Stimulated activated CD4-positive, alpha-beta T cell treated with anti-CD3 and anti-CD28 coated beads, TNF-alpha, amount 100 ng/mL, for 48 hours (primary cell): ENCODE results near the gene GRAMD1A.
A peak's percentile ranks its signal among the peaks of the same experiment; 100 is the strongest.
"Not testable (repeated sequence)": the region's sequence is repeated elsewhere in the genome, so short reads cannot be mapped to it uniquely, and the experiment has no call there.

Experiments
- DNase-seq, 3 donors: peaks; one replicate each; pipeline ENCODE4 v3.0.0-alpha.2; 2020; ENCODE audit warnings: low read depth in 3 of 3

The GRAMD1A gene

GRCh38 chr19:34999498-35000337 is at the start of gene GRAMD1A:
Gene GRAMD1A, plus strand, starts transcription at chr19:35000323. Its CDS starts 156 bp downstream, at chr19:35000479.
- DNase-seq, result peak; percentile 47 to 76 (median 63)

GRCh38 chr19:34953092-34953491 is 47.0 kb upstream of the GRAMD1A start:
- no peak for DNase-seq

DNA sequence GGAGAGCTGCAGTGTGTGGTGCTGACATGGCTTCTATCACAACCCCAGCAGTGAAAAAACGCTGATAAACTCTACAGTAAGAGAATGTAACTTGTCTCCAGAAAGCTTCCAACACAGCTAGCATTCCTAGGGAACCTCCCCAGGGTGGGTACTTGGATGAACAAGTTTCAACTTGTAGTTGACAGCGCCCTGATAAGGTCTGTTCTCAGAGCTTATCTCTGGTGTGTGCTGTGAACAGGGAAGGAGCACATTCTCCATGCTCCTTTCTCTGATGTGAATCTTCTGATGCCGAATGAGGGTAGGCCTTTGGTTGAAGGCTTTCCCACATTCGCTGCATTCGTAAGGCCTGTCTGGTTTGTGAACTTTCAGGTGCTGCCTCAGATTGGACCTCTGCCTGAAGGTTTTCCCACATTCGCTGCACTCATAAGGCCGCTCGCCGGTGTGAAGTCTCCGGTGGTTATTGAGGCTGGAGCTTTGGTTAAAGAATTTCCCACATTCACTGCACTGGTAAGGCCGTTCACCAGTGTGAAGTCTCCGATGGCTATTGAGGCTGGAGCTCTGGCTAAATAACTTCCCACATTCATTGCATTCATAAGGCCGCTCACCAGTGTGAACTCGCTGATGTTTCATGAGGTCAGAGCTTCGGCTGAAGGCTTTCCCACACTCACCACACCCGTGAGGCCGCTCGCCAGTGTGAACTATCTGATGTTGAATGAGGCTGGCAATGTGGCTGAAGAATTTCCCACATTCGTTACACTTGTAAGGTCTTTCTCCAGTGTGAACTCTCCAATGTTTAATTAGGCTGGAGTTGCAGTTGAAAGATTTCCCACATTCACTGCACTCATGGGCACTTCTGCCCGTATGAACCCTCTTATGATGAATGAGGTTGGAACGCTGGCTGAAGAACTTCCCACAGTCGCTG is 42.0 kb upstream of the GRAMD1A start:
- no peak for DNase-seq

DNA sequence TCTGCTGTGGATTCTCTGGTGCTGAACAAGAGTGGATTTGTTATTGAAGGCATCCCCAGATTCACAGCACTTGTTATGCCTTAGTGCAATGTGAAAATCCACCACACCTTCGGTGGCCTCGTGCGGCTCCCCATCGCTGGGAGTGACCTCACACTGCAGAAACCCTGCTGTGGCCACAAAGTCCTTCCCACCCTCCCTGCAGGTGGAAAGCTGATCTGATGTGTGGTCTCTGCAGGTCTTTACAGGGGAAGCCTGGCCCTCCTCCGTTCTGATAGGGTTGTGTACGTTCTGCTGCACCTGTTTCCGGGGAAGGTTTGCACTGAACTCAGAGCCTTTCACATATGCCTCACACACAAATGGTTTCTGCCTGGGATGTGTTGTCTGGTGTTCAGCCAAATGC is 41.1 kb upstream of the GRAMD1A start:
- no peak for DNase-seq

GRCh38 chr19:34960103-34960805 is 39.9 kb upstream of the GRAMD1A start:
- no peak for DNase-seq

DNA sequence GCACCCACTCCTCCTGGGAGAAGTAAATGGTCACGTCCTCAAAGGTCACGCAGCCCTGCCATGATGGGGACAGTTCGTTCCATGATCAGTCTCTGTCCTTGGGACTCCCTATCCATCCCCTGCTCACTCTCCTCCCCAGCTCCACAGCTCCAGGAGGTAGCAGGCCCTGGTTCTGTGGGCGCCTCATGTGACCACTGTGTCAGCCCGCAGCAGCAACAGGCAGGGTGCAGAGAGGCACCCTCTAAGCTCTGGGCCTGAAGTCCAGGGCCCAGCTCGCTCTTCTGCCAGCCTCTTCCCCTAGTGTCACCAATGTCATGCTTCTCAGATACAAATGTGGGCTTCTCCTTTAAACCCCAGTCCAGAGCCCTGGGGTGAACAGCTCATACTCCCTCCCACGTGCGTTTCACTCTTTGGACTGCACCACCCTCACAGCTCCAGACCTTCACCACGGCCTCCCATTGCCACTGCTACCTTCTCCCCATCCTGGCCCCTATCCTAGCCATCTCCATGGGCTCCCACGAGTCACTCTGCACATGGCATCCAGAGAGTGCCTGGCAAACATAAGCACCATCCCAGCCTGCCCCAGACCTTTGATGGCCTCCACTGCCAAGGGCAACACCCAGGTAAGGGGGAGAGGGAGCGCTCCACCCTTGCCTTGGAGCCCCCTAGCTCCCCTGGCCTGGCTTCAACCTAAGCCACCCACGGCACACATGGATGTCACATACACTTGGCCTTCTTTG is 39.0 kb upstream of the GRAMD1A start:
- no peak for DNase-seq

GRCh38 chr19:34961775-34962686 is 38.1 kb upstream of the GRAMD1A start:
- no peak for DNase-seq

DNA sequence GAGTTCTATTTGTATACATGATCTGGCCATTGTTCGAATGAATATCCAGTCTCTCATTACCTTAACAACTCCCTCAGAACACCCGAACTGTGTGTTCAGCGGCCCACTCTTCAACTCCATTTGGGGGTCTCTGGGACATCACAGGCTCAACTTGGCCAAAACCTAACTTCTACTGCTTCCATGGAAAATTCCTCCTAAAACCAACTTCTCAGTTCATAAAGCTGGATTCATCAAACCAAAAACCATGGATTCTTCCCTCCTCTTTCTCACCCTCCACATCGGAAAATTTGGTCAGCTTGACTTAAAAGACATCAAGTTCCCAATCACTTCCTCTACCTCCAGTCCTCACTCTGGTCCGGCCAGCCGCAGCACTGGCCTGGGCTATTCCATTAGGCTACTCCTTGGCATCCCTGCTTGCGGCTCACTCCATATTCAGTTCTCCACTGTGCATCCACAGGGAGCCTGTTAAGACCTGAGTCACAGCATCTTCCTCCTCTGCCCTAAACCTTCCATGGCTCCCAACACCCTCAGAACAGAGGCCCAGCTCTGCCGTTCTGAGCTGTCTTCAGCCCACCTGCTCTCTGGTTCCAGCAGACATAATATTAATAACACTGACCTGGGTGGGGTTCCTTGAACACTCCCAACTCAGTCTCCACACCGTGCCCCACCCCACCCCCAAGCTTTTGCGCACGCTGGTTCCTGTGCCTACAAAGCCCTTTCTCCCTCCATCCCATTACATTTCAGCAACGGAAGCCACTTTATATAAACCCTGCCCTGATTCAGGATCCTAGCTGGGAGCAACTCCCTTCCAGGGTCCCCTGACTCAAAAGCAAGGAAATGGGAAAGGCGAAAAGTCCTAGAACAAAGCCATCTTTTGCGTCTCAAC is 37.2 kb upstream of the GRAMD1A start:
- no peak for DNase-seq

DNA sequence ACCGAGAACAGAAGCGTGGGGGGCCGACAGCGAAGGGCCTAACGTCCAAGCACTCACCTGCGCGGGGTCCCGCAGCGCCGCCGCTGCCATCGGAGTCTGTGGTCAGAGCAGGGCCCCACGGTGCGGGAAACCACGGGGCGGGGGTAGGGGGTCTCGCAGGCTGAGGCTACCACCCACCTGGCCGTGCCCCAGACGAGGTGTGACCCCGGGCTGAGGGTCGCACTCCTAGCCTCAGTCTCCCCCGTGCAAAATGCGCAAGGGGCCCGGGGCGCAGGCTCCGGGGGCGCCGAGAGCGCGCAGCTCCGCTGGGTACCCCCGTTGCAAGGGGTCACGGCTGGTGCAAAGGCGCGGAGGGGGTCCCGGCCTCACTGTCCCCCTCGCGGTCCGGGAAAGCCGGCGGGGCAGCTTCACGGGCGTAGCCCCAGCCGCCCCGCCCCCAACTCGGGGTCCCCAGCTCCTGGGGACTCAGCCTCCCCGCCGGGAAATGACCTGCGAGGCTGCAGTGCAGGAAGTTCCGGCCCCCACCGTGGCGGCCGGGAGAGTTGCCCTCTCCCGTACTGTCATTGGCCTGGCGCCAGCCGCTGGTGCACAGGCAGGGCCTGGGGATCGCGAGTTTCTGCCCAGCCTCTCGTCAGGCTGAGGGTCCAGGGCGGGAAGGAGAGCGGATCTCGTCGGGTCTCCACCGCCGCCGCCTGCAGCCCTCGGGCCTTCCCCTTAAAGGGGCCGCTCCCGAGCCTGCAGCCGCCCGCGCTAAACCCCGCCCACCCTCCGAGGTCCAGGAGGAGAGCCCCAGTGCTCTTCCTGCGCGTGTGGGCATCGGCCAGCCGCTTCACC is 36.3 kb upstream of the GRAMD1A start, which contains the start of gene ZNF792:
Gene ZNF792, minus strand, starts transcription at position 657 of the 834 bp plus-strand sequence. Its CDS starts 567 bp downstream, at position 90.
- DNase-seq, result peak; percentile 10 to 38 (median 29)

DNA sequence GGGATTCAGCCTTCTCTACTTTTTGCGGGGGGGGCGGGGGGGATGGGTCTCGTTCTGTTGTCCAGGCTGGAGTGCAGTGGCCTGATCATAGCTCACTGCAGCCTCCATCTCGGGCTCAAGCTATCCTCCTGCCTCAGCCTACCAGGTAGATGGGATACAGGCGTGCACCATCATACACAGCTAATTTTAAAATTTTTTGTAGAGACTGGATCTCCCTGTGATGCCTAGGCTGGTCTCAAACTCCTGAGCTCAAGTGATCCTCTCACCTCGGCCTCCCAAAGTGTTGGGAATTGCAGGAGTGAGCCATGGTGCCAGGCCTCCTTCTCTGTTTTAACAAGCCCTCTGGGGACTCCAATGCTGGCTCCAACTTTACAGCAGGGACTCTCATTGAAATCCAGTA is 35.5 kb upstream of the GRAMD1A start:
- no peak for DNase-seq

- not testable (repeated sequence) for DNase-seq
Observed at GRCh38 chr19:34965505-34965904, 34.6 kb upstream of the GRAMD1A start.

DNA sequence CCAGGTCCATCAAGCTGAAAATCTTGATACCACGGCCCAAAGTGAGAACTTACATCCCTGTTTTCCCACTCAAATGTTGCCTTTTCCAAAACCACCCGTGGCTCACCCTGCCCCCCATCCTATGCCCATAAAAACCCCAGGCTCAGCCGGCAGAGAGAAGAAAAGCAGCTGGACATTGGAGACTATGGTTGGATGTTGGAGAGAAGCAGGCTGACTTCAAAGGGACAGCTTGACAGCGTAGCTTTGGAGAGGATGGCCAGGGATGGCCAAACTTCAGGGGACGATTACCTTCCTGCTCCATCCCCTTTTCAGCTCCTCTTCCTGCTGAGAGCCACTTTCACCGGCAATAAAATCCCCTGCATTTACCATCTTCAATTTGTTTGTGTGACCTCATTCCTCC is 32.6 kb upstream of the GRAMD1A start:
- no peak for DNase-seq

GRCh38 chr19:34969721-34970120 is 30.4 kb upstream of the GRAMD1A start:
- DNase-seq, result no peak

DNA sequence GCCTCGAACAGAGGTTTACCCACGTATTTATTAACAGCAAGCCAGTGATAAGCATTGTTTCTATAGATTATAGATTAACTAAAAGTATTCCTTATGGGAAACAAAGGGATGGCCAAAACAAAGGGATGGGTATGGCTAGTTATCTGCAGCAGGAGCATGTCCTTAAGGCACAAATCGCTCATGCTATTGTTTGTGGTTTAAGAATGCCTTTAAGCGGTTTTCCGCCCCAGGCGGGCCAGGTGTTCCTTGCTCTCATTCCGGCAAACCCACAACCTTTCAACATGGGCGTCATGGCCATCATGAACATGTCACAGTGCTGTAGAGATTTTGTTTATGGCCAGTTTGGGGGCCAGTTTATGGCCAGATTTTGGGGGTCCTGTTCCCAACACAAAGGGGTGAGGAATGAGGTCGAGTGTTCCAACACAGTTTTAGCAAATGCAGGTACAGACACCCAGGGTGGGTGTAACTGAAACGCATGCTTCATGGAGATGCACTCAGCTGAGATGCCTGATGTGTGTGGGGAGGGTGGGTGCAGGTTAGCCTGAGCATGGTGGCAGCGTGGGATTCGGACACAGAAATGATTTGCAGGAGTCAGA is 29.8 kb upstream of the GRAMD1A start:
- not testable (repeated sequence) for DNase-seq

DNA sequence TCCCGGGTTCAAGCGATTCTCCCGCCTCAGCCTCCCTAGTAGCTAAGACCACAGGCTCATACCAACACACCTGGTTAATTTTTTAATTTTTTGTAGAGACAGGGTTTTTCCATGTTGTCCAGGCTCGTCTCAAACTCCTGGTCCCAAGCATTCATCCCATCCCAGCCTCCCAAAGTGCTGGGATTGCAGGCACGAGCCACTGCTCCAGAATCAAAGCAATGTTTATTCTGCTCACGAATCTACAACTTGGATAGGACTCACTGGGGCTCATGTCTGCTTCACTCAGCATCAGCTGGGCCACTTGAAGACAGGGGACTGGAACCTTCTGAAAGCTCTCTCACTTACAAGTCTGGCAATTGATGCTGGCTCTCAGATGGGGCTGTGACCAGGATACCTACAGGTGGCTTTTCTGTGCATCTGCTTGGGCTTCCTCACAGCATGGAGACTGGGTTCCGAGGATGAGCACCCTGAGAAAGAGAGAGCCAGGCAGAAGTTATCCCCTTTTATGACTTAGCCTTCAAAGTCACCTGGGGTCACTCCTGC is 27.9 kb upstream of the GRAMD1A start:
- no peak for DNase-seq

- DNase-seq, result no peak
Observed at GRCh38 chr19:34974646-34975045, 25.5 kb upstream of the GRAMD1A start.

DNA sequence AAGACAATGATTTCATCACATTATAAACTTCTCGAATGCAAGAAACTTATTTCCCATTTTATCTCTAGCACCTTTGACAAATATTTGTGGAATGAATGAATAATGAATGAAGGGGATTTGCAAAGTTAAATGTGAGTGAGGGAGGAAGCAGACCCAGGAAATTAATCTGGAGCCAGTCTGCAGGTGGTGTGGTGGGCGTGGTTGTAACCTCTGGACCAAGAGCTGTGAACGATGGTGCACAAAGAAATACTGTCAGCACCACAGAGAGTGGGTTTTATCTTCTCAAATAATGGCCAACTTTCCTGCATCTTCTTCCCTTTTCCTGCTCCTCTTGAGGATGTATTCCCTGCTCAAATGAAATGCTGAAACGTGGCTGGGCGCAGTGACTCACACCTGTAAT is 25.1 kb upstream of the GRAMD1A start:
- no peak for DNase-seq
